Skeletal muscle tissue (tissue), 4 donors: ENCODE results near the gene ZNF599. TPM values are rescaled to one million over a fixed set of nuclear protein-coding genes. Genes with fewer than 3 reads are reported as not detected.

ENCODE experiments used
- H3K27ac ChIP-seq: one replicate; pipeline ENCODE4 v1.7.0; 2013; ENCODE audit warnings: mild to moderate bottlenecking, low read depth, low read length, inconsistent platforms
- H3K27me3 ChIP-seq, 3 donors: one replicate each; pipeline ENCODE4 v1.7.0; 2013; ENCODE audit warnings: low read length in 3 of 3; ENCODE audit not compliant: control insufficient read depth in 3 of 3, insufficient read depth in 3 of 3
- H3K36me3 ChIP-seq, 3 donors: one replicate each; pipeline ENCODE4 v1.7.0; 2013; ENCODE audit warnings: low read length in 3 of 3; ENCODE audit not compliant: control insufficient read depth in 3 of 3, insufficient read depth in 3 of 3
- H3K4me1 ChIP-seq, 3 donors: one replicate each; pipeline ENCODE4 v1.7.0; 2013; ENCODE audit warnings: low read length in 3 of 3, mild to moderate bottlenecking in 3 of 3; ENCODE audit not compliant: control insufficient read depth in 3 of 3, insufficient read depth in 3 of 3
- H3K4me3 ChIP-seq, 3 donors: one replicate each; pipeline ENCODE4 v1.7.0; 2013; ENCODE audit warnings: low read length in 3 of 3
- H3K9ac ChIP-seq, 3 donors: one replicate each; pipeline ENCODE4 v1.7.0; 2013; ENCODE audit warnings: low read length in 3 of 3, mild to moderate bottlenecking in 3 of 3, moderate library complexity in 2 of 3, low read depth in 1 of 3
- H3K9me3 ChIP-seq, 3 donors: one replicate each; pipeline ENCODE4 v1.7.0; 2013; ENCODE audit warnings: low read length in 3 of 3; ENCODE audit not compliant: control insufficient read depth in 3 of 3
- total RNA-seq: library from RNA; depleted of rRNA; stranded (reverse); fragments of >200 nt; gene quantifications from one replicate; pipeline ENCODE4 v1.2.3, GENCODE V29; 2014
- donor health status: Osteomylitis.

ZNF599 gene
- total RNA-seq, 1 donor from 2014 or later: 3.7 TPM

- no peaks in the 10 kb centered on the region for H3K27me3 ChIP-seq
- no peaks in the 10 kb centered on the region for H3K9me3 ChIP-seq
- H3K9ac ChIP-seq: no peak overlapping the region
- H3K36me3 ChIP-seq: no peaks in the 10 kb centered on the region
- no peaks in the 10 kb centered on the region for H3K4me1 ChIP-seq
- no peak overlapping the region for H3K4me3 ChIP-seq
- no peak overlapping the region for H3K27ac ChIP-seq
These were observed 15.1 kb upstream of the ZNF599 start for GRCh38 chr19:34788074-34788473.

- no peak overlapping the region for H3K27ac ChIP-seq
- no peaks in the 10 kb centered on the region for H3K9me3 ChIP-seq
- H3K4me3 ChIP-seq: no peak overlapping the region
- H3K4me1 ChIP-seq: no peaks in the 10 kb centered on the region
- H3K36me3 ChIP-seq: no peaks in the 10 kb centered on the region
- H3K27me3 ChIP-seq: no peaks in the 10 kb centered on the region
- H3K9ac ChIP-seq: no peak overlapping the region
These were observed 14.2 kb upstream of the ZNF599 start for GRCh38 chr19:34787059-34787824.

GRCh38 chr19:34786236-34786635, 13.2 kb upstream of the ZNF599 start:
- Histone ChIP-seq H3K9me3 (no peaks in the 10 kb centered on the region), H3K4me3 (no peak overlapping the region), H3K27me3 (no peaks in the 10 kb centered on the region), H3K36me3 (no peaks in the 10 kb centered on the region), H3K9ac (no peak overlapping the region), H3K27ac (no peak overlapping the region), H3K4me1 (no peaks in the 10 kb centered on the region)

GRCh38 chr19:34779652-34780051, 6.6 kb upstream of the ZNF599 start:
- no peaks in the 10 kb centered on the region for H3K36me3 ChIP-seq
- H3K27me3 ChIP-seq: no peaks in the 10 kb centered on the region
- no peaks in the 10 kb centered on the region for H3K4me1 ChIP-seq
- H3K9me3 ChIP-seq: no peaks in the 10 kb centered on the region
- no peak overlapping the region for H3K27ac ChIP-seq
- no peak overlapping the region for H3K4me3 ChIP-seq
- H3K9ac ChIP-seq: no peak overlapping the region

DNA sequence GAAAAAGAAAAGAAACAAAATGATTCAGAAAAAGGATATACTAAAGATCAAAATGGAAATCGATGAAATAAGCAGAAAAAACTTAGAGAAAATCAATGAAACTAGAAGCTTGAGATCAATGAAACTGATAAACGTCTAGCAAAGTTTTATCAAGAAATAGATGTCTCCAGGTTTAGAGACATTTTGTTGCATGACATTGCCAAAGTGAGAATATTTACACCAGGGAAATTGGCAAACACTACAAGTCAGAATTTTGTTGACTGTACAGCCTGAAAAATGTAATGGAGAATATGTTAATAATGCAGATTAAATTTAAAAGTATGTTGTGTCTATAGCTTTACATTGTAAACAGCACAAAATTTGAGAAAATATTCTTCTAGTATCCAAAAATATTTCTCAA, 5.3 kb upstream of the ZNF599 start:
- Histone ChIP-seq H3K36me3 (no peaks in the 10 kb centered on the region), H3K27me3 (no peaks in the 10 kb centered on the region), H3K4me1 (no peaks in the 10 kb centered on the region), H3K9ac (no peak overlapping the region), H3K27ac (no peak overlapping the region), H3K4me3 (no peak overlapping the region), H3K9me3 (no peaks in the 10 kb centered on the region)

DNA sequence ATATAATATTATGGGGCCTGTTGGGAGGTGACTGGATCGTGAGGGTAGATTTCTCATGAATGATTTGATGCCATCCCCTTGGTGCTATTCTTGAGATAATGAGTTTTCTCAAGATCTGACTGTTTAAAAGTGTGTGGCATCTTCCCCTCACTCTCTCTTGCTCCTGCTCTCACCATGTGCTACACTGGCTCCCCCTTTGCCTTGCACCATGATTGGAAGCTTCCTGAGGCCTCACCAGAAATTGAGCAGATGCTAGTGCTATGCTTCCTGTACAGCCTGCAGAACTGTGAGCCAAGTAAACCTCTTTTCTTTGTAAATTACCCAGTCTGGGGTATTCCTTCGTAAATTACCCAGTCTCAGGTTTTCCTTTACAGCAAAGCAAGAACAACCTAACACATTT, 1.8 kb upstream of the ZNF599 start:
- H3K4me1 ChIP-seq: peaks cover 5 to 15% (median 10%) of the 10 kb centered on the region in 3 donors
- no peak overlapping the region for H3K27ac ChIP-seq
- no peaks in the 10 kb centered on the region for H3K27me3 ChIP-seq
- H3K4me3 ChIP-seq: no peak overlapping the region
- H3K36me3 ChIP-seq: peaks cover 2 to 8% (median 3%) of the 10 kb centered on the region in 3 donors
- no peak overlapping the region for H3K9ac ChIP-seq
- H3K9me3 ChIP-seq: no peaks in the 10 kb centered on the region

- Histone ChIP-seq H3K9me3 (no peaks in the 10 kb centered on the region), H3K27ac (no peak overlapping the region), H3K4me3 (peak overlapping the region; percentile 84 to 96 (median 92)), H3K4me1 (peaks cover 5 to 15% (median 10%) of the 10 kb centered on the region in 3 donors), H3K36me3 (peaks cover 13 to 19% (median 14%) of the 10 kb centered on the region in 3 donors), H3K9ac (no peak overlapping the region), H3K27me3 (no peaks in the 10 kb centered on the region)
These were observed 495 bp upstream of the ZNF599 start for GRCh38 chr19:34773555-34773864.

GRCh38 chr19:34767951-34768350, 5.1 kb downstream of the ZNF599 start:
- H3K27me3 ChIP-seq: no peaks in the 10 kb centered on the region
- H3K36me3 ChIP-seq: peaks cover 60 to 75% (median 66%) of the 10 kb centered on the region in 3 donors
- peaks cover 5 to 15% (median 10%) of the 10 kb centered on the region in 3 donors for H3K4me1 ChIP-seq
- no peak overlapping the region for H3K9ac ChIP-seq
- H3K4me3 ChIP-seq: no peak overlapping the region
- no peak overlapping the region for H3K27ac ChIP-seq
- peaks cover 0 to 4% (median 4%) of the 10 kb centered on the region in 3 donors for H3K9me3 ChIP-seq

GRCh38 chr19:34766386-34766785, 6.6 kb downstream of the ZNF599 start:
- Histone ChIP-seq H3K36me3 (peaks cover 67 to 90% (median 73%) of the 10 kb centered on the region in 3 donors), H3K27me3 (no peaks in the 10 kb centered on the region), H3K9me3 (peaks cover 3 to 5% (median 4%) of the 10 kb centered on the region in 3 donors), H3K4me1 (peaks cover 0 to 2% (median 0%) of the 10 kb centered on the region in 3 donors), H3K4me3 (no peak overlapping the region), H3K27ac (no peak overlapping the region), H3K9ac (no peak overlapping the region)

DNA sequence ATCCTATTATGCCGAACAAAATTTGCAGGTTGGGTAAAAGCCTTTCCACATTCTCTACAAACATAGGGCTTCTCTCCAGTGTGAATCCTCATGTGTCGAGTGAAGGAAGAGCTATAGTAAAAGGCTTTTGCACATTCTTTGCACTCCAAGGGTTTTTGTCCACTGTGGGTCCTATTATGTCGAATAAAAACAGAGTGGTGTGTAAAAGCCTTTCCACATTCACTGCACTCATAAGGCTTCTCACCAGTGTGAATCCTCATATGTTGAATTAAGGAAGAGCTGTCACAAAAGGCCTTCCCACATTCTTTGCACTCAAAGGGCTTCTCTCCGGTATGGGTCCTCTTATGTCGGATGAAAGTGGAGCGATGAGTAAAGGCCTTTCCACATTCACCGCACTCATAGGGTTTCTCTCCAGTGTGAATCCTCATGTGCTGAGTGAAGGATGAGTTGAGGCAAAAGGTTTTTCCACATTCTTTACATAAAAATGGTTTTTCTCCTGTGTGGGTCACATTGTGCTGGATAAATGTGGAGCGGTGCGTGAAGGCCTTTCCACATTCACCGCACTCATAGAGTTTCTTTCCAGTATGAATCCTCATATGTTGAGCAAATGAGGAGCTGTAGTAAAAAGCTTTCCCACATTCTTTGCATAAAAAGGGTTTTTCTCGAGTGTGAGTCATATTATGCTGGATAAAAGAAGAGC, 13.6 kb downstream of the ZNF599 start:
- Histone ChIP-seq H3K4me3 (peak overlapping the region in 1 of 3 donors; percentile 45), H3K27me3 (no peaks in the 10 kb centered on the region)

More for the DNA sequence above, 13.6 kb downstream of the ZNF599 start:
- H3K27ac ChIP-seq: no peak overlapping the region
- peaks cover 48 to 78% (median 53%) of the 10 kb centered on the region in 3 donors for H3K36me3 ChIP-seq
- peaks cover 28 to 53% (median 40%) of the 10 kb centered on the region in 3 donors for H3K9me3 ChIP-seq
- no peak overlapping the region for H3K9ac ChIP-seq
- H3K4me1 ChIP-seq: no peaks in the 10 kb centered on the region
